Karpas-422 (cell line): ENCODE results near the gene SBNO2. TPM values are rescaled to one million over a fixed set of nuclear protein-coding genes. Genes with fewer than 3 reads are reported as not detected.

ENCODE experiments used
- DNase-seq: peaks from one replicate; pipeline ENCODE4 v3.0.0-alpha.2; 2015
- H2AFZ ChIP-seq: fragments of 200-600 bp; sonication (generic); 2 replicates; pipeline ENCODE4 v1.6.1; 2014; ENCODE audit warnings: antibody characterized with exemption, low read length, mixed read lengths
- H3K27ac ChIP-seq: fragments of 200-600 bp; sonication (generic); 2 replicates; pipeline ENCODE4 v1.5.1; 2014; ENCODE audit warnings: mild to moderate bottlenecking, low read length, moderate library complexity
- H3K27me3 ChIP-seq: fragments of 200-600 bp; sonication (generic); 2 replicates; pipeline ENCODE4 v1.6.1; 2014; ENCODE audit warnings: low read length, mixed read lengths
- H3K36me3 ChIP-seq: fragments of 200-600 bp; sonication (generic); 2 replicates; pipeline ENCODE4 v1.6.1; 2014; ENCODE audit warnings: low read length, mixed read lengths; ENCODE audit not compliant: insufficient read depth
- H3K4me1 ChIP-seq: fragments of 200-600 bp; sonication (generic); 2 replicates; pipeline ENCODE4 v1.6.1; 2014; ENCODE audit warnings: mild to moderate bottlenecking, low read length, mixed read lengths
- H3K4me2 ChIP-seq: fragments of 200-600 bp; sonication (generic); 2 replicates; pipeline ENCODE4 v1.6.1; 2014; ENCODE audit warnings: low read length, low read depth, mild to moderate bottlenecking; ENCODE audit not compliant: poor library complexity, severe bottlenecking
- H3K4me3 ChIP-seq: fragments of 200-600 bp; sonication (generic); 2 replicates; pipeline ENCODE4 v1.5.1; 2014; ENCODE audit warnings: mild to moderate bottlenecking, antibody characterized with exemption, low read length, mixed read lengths
- H3K79me2 ChIP-seq: fragments of 200-600 bp; sonication (generic); 2 replicates; pipeline ENCODE4 v1.6.1; 2014; ENCODE audit warnings: mild to moderate bottlenecking, low read length, mixed read lengths
- H3K9ac ChIP-seq: fragments of 200-600 bp; sonication (generic); 2 replicates; pipeline ENCODE4 v1.6.0; 2014; ENCODE audit warnings: low read length
- H3K9me2 ChIP-seq: fragments of 200-600 bp; sonication (generic), shearing (Covaris generic); replicated peaks from 2 replicates; pipeline ENCODE4 v1.6.0; 2014; ENCODE audit warnings: mild to moderate bottlenecking, low read length, moderate library complexity; ENCODE audit not compliant: insufficient read depth
- H3K9me3 ChIP-seq: fragments of 300-700, 200-600 bp; sonication (generic); 2 replicates; pipeline ENCODE4 v1.6.1; 2014; ENCODE audit warnings: low read length, mixed read lengths
- H4K20me1 ChIP-seq: fragments of 200-600 bp; sonication (generic); 2 replicates; pipeline ENCODE4 v1.6.1; 2014; ENCODE audit warnings: mild to moderate bottlenecking, antibody characterized with exemption, low read length, low read depth; ENCODE audit not compliant: insufficient read depth
- total RNA-seq: library from RNA; depleted of rRNA; stranded (reverse); fragments of >200 nt; shearing (Covaris generic); gene quantifications from 2 replicates; pipeline ENCODE4 v1.2.3, GENCODE V29; 2014; ENCODE audit warnings: low replicate concordance; rRNA removed

The SBNO2 gene
- total RNA-seq, 1 experiment from 2014 or later, result 7.9 TPM

DNA sequence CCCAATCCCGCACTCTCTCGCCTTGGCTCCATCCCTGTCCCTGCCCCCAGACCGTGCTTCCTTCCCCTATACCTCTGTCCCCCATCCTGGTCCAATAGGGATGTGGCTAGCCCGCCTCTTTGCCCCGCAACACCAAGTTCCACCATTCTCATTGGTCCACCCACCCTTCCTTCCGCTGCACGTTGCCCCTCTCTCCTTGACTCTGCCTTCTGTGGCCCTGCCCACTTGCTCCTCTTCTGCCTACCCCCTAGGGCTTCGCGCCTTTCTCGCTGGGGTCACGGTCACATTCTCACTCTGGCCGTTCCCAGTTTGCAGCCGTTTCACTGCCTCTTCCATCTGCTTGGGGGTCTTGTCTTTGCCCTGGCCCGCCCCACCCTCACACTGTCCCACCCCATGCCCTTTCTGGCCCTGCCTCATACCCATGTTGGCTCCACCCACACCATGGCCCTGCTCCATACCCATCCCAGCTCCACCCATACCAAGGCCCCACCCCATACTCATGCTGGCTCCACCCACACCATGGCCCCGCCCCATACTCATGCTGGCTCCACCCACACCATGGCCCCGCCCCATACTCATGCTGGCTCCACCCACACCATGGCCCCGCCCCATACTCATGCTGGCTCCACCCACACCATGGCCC, 111.6 kb downstream of the SBNO2 start:
- H3K36me3 ChIP-seq, result no peaks in the 10 kb centered on the region
- DNase-seq, result no peak
- H2AFZ ChIP-seq, result no peak overlapping the region
- H3K9me2 ChIP-seq, result no peaks in the 10 kb centered on the region
- H3K4me2 ChIP-seq, result no peak overlapping the region
- H3K9ac ChIP-seq, result no peak overlapping the region
- H4K20me1 ChIP-seq, result no peaks in the 10 kb centered on the region
- peaks cover 41% of the 10 kb centered on the region for H3K4me1 ChIP-seq
- H3K27ac ChIP-seq, result no peak overlapping the region
- no peak overlapping the region for H3K4me3 ChIP-seq
- no peaks in the 10 kb centered on the region for H3K9me3 ChIP-seq
- no peaks in the 10 kb centered on the region for H3K79me2 ChIP-seq
- no peaks in the 10 kb centered on the region for H3K27me3 ChIP-seq

DNA sequence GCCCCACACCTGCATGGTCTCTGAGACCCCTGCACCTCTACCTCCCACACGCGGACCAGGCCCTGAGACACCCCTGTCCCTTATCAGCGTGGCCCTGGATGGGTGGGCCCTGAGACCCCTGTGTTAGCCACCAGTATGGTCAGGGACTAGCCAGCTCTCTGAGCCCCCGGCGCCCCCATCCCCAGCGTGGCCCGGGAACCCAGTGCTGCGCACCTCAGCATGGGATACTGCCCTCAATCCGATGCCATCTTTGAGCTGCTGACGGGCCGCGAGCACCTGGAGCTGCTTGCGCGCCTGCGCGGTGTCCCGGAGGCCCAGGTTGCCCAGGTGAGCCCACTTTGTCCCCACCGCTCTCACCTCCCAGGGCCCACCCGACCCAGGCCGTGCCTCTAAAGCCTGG, 112.1 kb downstream of the SBNO2 start:
- Histone ChIP-seq H3K4me2 (no peak overlapping the region), H2AFZ (no peak overlapping the region), H3K9me2 (no peaks in the 10 kb centered on the region), H3K79me2 (no peaks in the 10 kb centered on the region), H3K36me3 (no peaks in the 10 kb centered on the region), H3K4me1 (peaks cover 43% of the 10 kb centered on the region), H3K4me3 (no peak overlapping the region), H3K9ac (no peak overlapping the region), H3K27me3 (no peaks in the 10 kb centered on the region), H3K27ac (no peak overlapping the region), H3K9me3 (no peaks in the 10 kb centered on the region), H4K20me1 (no peaks in the 10 kb centered on the region)
- no peak for DNase-seq

DNA sequence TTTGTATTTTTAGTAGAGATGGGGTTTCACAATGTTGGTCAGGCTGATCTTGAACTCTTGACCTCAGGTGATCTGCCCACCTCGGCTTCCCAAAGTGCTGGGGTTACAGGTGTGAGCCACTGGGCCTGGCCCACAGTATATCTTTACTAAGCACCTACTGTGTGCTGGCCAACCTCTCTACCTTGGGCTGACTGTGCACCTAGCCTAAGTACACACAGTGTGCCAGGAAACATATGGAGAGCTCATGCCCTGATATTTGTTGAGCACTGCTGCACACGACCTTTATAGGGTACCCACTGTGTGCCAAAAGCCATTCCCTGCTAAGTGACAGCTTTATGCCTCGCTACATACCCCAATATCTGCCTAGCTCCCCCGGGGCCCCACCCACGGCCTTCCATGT, 113.4 kb downstream of the SBNO2 start:
- Histone ChIP-seq H3K4me1 (peaks cover 34% of the 10 kb centered on the region), H3K9me2 (no peaks in the 10 kb centered on the region), H3K27me3 (no peaks in the 10 kb centered on the region), H3K36me3 (no peaks in the 10 kb centered on the region), H3K79me2 (no peaks in the 10 kb centered on the region), H2AFZ (no peak overlapping the region), H3K27ac (no peak overlapping the region), H3K4me2 (no peak overlapping the region), H3K9ac (no peak overlapping the region), H3K4me3 (no peak overlapping the region), H4K20me1 (no peaks in the 10 kb centered on the region), H3K9me3 (no peaks in the 10 kb centered on the region)
- no peak for DNase-seq

DNA sequence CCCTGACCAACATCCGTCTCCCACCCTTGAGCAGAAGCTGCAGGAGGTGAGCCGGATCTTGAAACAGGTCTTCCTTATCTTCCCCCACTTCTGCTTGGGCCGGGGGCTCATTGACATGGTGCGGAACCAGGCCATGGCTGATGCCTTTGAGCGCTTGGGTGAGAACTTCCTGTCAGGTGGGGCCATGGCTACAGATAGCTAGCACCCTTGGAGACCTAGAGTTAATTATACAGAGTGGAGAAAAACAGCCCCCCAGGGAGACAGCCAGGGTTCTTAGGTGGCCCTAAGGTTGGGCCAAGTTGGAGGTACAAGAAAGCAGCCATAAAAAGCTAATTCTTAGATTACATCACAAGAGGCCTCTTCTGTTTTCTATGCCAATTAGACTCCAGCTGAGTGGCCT, 116.0 kb downstream of the SBNO2 start:
- Histone ChIP-seq H4K20me1 (no peaks in the 10 kb centered on the region), H3K9me3 (no peaks in the 10 kb centered on the region), H3K4me1 (peaks cover 19% of the 10 kb centered on the region), H2AFZ (no peak overlapping the region), H3K36me3 (no peaks in the 10 kb centered on the region), H3K9ac (no peak overlapping the region), H3K27ac (0 out of 2 replicates have a peak overlapping the region, but pooled peaks have one; percentile 40), H3K4me2 (no peak overlapping the region), H3K4me3 (no peak overlapping the region), H3K9me2 (no peaks in the 10 kb centered on the region), H3K27me3 (no peaks in the 10 kb centered on the region), H3K79me2 (no peaks in the 10 kb centered on the region)
- peak; percentile 74 for DNase-seq

Other genes with a start within 250 kb of the SBNO2 start
- 2.0 and 4.6 TPM in 2 replicates for gene ARID3A, start 248.2 kb downstream of the SBNO2 start, total RNA-seq
- 41.1 and 87.2 TPM in 2 replicates for gene WDR18, start 189.9 kb downstream of the SBNO2 start, total RNA-seq
- gene GRIN3B, start 173.8 kb downstream of the SBNO2 start, total RNA-seq, result 1.4 TPM in 1 of 2 replicates, not detected in the other
- gene TMEM259, start 153.1 kb downstream of the SBNO2 start, total RNA-seq, result 133 and 167 TPM in 2 replicates
- not detected in 2 replicates for gene RNU6-2, start 152.7 kb downstream of the SBNO2 start, total RNA-seq
- 88.6 and 97.9 TPM in 2 replicates for gene CNN2, start 147.7 kb downstream of the SBNO2 start, total RNA-seq
- 23.8 and 31.7 TPM in 2 replicates for gene ABCA7, start 134.2 kb downstream of the SBNO2 start, total RNA-seq
- 31.5 and 114 TPM in 2 replicates for gene ARHGAP45, start 107.1 kb downstream of the SBNO2 start, total RNA-seq
- 117 and 222 TPM in 2 replicates for gene POLR2E, start 78.9 kb downstream of the SBNO2 start, total RNA-seq
- 286 and 423 TPM in 2 replicates for gene GPX4, start 70.3 kb downstream of the SBNO2 start, total RNA-seq
- gene STK11, start 31.5 kb upstream of the SBNO2 start, total RNA-seq, result 40.3 and 102 TPM in 2 replicates
- gene CBARP, start 63.7 kb upstream of the SBNO2 start, total RNA-seq, result 1.6 and 4.1 TPM in 2 replicates
- 64.3 and 110 TPM in 2 replicates for gene ATP5F1D, start 67.5 kb upstream of the SBNO2 start, total RNA-seq
- gene MIDN, start 74.3 kb upstream of the SBNO2 start, total RNA-seq, result 21.4 and 40.5 TPM in 2 replicates
- 141 and 291 TPM in 2 replicates for gene CIRBP, start 95.1 kb upstream of the SBNO2 start, total RNA-seq
- 32.7 and 68.1 TPM in 2 replicates for gene FAM174C, start 101.3 kb upstream of the SBNO2 start, total RNA-seq
- gene EFNA2, start 111.6 kb upstream of the SBNO2 start, total RNA-seq, result not detected in 2 replicates
- gene NDUFS7, start 209.6 kb upstream of the SBNO2 start, total RNA-seq, result 98.1 and 129 TPM in 2 replicates
- 63.7 and 144 TPM in 2 replicates for gene GAMT, start 227.3 kb upstream of the SBNO2 start, total RNA-seq
- 110 and 244 TPM in 2 replicates for gene DAZAP1, start 233.3 kb upstream of the SBNO2 start, total RNA-seq